Activated T-cell treated with anti-CD3 and anti-CD28 coated beads, Interleukin-2, amount 50 U/mL, for 4 hours (primary cell): Measurements from ENCODE around the gene SEMA3E. TPM values are rescaled to one million over a fixed set of nuclear protein-coding genes. Genes with fewer than 3 reads are reported as not detected.
"Not testable (repeated sequence)": the region's sequence is repeated elsewhere in the genome, so short reads cannot be mapped to it uniquely, and the experiment has no call there.

Experiments
- ATAC-seq, 2 donors: fragments of 200-7000 bp; cut with Tn5 transposase; one replicate each; pipeline ENCODE4 v1.10.0; 2021
- DNase-seq: peaks from one replicate; pipeline ENCODE4 v3.0.0-alpha.2; 2020
- H3K27me3 Mint-ChIP-seq: one replicate; pipeline ENCODE4 v1.8.0; 2021; ENCODE audit warnings: low read depth, mixed read lengths
- H3K36me3 Mint-ChIP-seq: one replicate; pipeline ENCODE4 v1.8.0; 2022; ENCODE audit warnings: mixed read lengths; ENCODE audit not compliant: insufficient read depth
- H3K4me1 Mint-ChIP-seq: one replicate; pipeline ENCODE4 v1.8.0; 2021; ENCODE audit warnings: low read depth, mixed read lengths
- H3K4me3 Mint-ChIP-seq: one replicate; pipeline ENCODE4 v1.8.0; 2021; ENCODE audit warnings: mild to moderate bottlenecking, moderate library complexity, mixed read lengths
- H3K9me3 Mint-ChIP-seq: one replicate; pipeline ENCODE4 v1.8.0; 2021; ENCODE audit warnings: mixed read lengths
- total RNA-seq, 3 donors: library from RNA; stranded (reverse); gene quantifications; one replicate each; pipeline ENCODE4 v1.2.1, GENCODE V29; 2021

SEMA3E gene
- total RNA-seq = not detected

- Mint-ChIP-seq H3K4me3 (no peak within 1 kb of the TSS), H3K36me3 (no peaks in the 10 kb centered on the region), H3K9me3 (peaks cover 4% of the 10 kb centered on the region), H3K4me1 (no peaks in the 10 kb centered on the region), H3K27me3 (peaks cover 4% of the 10 kb centered on the region)
- no peak for ATAC-seq
- DNase-seq = no peak
Measured at GRCh38 chr7:83648464-83649241, at the start of gene SEMA3E. SEMA3E (minus strand) TSS chr7:83649139.

GRCh38 chr7:83697804-83698530, 49.0 kb upstream of the SEMA3E start:
- DNase-seq (no peak), ATAC-seq (no peak)
- Mint-ChIP-seq H3K27me3 (no peaks in the 10 kb centered on the region), H3K4me3 (no peak overlapping the region), H3K36me3 (no peaks in the 10 kb centered on the region), H3K4me1 (no peaks in the 10 kb centered on the region), H3K9me3 (peaks cover 10% of the 10 kb centered on the region)

- no peaks in the 10 kb centered on the region for H3K36me3 Mint-ChIP-seq
- ATAC-seq (no peak), DNase-seq (no peak)
- H3K27me3 Mint-ChIP-seq = no peaks in the 10 kb centered on the region
- no peak overlapping the region for H3K4me3 Mint-ChIP-seq
- peaks cover 13% of the 10 kb centered on the region for H3K9me3 Mint-ChIP-seq
- H3K4me1 Mint-ChIP-seq = no peaks in the 10 kb centered on the region
Measured at GRCh38 chr7:83696101-83696500, 47.2 kb upstream of the SEMA3E start.

GRCh38 chr7:83695128-83695960, 46.4 kb upstream of the SEMA3E start:
- no peak overlapping the region for H3K4me3 Mint-ChIP-seq
- peaks cover 2% of the 10 kb centered on the region for H3K27me3 Mint-ChIP-seq
- H3K9me3 Mint-ChIP-seq = peaks cover 17% of the 10 kb centered on the region
- H3K36me3 Mint-ChIP-seq = no peaks in the 10 kb centered on the region
- no peaks in the 10 kb centered on the region for H3K4me1 Mint-ChIP-seq
- ATAC-seq (no peak), DNase-seq (no peak)

GRCh38 chr7:83693256-83693655, 44.3 kb upstream of the SEMA3E start:
- Mint-ChIP-seq H3K27me3 (peaks cover 2% of the 10 kb centered on the region), H3K4me3 (no peak overlapping the region), H3K36me3 (no peaks in the 10 kb centered on the region), H3K9me3 (peaks cover 17% of the 10 kb centered on the region), H3K4me1 (no peaks in the 10 kb centered on the region)
- no peak for DNase-seq
- ATAC-seq = no peak

GRCh38 chr7:83691095-83691494, 42.2 kb upstream of the SEMA3E start:
- no peaks in the 10 kb centered on the region for H3K4me1 Mint-ChIP-seq
- DNase-seq (no peak), ATAC-seq (no peak)
- H3K9me3 Mint-ChIP-seq = peaks cover 11% of the 10 kb centered on the region
- H3K27me3 Mint-ChIP-seq = peaks cover 2% of the 10 kb centered on the region
- H3K4me3 Mint-ChIP-seq = no peak overlapping the region
- H3K36me3 Mint-ChIP-seq = no peaks in the 10 kb centered on the region

- no peak for ATAC-seq
- no peak overlapping the region for H3K4me3 Mint-ChIP-seq
Measured at GRCh38 chr7:83689855-83690254, 40.9 kb upstream of the SEMA3E start.

GRCh38 chr7:83686416-83686815, 37.5 kb upstream of the SEMA3E start:
- no peaks in the 10 kb centered on the region for H3K36me3 Mint-ChIP-seq
- no peak overlapping the region for H3K4me3 Mint-ChIP-seq
- H3K27me3 Mint-ChIP-seq = peaks cover 2% of the 10 kb centered on the region
- ATAC-seq (no peak), DNase-seq (no peak)
- H3K4me1 Mint-ChIP-seq = no peaks in the 10 kb centered on the region
- H3K9me3 Mint-ChIP-seq = peaks cover 10% of the 10 kb centered on the region

More at GRCh38 chr7:83689855-83690254, 40.9 kb upstream of the SEMA3E start:
- H3K9me3 Mint-ChIP-seq = peaks cover 13% of the 10 kb centered on the region
- peaks cover 2% of the 10 kb centered on the region for H3K27me3 Mint-ChIP-seq
- H3K36me3 Mint-ChIP-seq = no peaks in the 10 kb centered on the region
- no peak for DNase-seq
- no peaks in the 10 kb centered on the region for H3K4me1 Mint-ChIP-seq

- H3K4me1 Mint-ChIP-seq = no peaks in the 10 kb centered on the region
- H3K36me3 Mint-ChIP-seq = no peaks in the 10 kb centered on the region
- ATAC-seq (no peak), DNase-seq (no peak)
- no peak overlapping the region for H3K4me3 Mint-ChIP-seq
- H3K9me3 Mint-ChIP-seq = peaks cover 4% of the 10 kb centered on the region
- H3K27me3 Mint-ChIP-seq = no peaks in the 10 kb centered on the region
Measured at GRCh38 chr7:83684928-83685327, 36.0 kb upstream of the SEMA3E start.

- no peak for DNase-seq
- H3K9me3 Mint-ChIP-seq = peaks cover 4% of the 10 kb centered on the region
- H3K36me3 Mint-ChIP-seq = no peaks in the 10 kb centered on the region
- no peak overlapping the region for H3K4me3 Mint-ChIP-seq
- H3K27me3 Mint-ChIP-seq = no peaks in the 10 kb centered on the region
- no peak for ATAC-seq
- no peaks in the 10 kb centered on the region for H3K4me1 Mint-ChIP-seq
Measured at GRCh38 chr7:83681200-83681778, 32.4 kb upstream of the SEMA3E start.

GRCh38 chr7:83677180-83677866, 28.4 kb upstream of the SEMA3E start:
- DNase-seq (no peak), ATAC-seq (no peak)
- H3K27me3 Mint-ChIP-seq = no peaks in the 10 kb centered on the region
- no peaks in the 10 kb centered on the region for H3K36me3 Mint-ChIP-seq
- H3K9me3 Mint-ChIP-seq = peaks cover 3% of the 10 kb centered on the region
- no peak overlapping the region for H3K4me3 Mint-ChIP-seq
- no peaks in the 10 kb centered on the region for H3K4me1 Mint-ChIP-seq

GRCh38 chr7:83673291-83673690, 24.4 kb upstream of the SEMA3E start:
- not testable (repeated sequence) for H3K4me1 Mint-ChIP-seq, H3K9me3 Mint-ChIP-seq, H3K36me3 Mint-ChIP-seq, H3K27me3 Mint-ChIP-seq, H3K4me3 Mint-ChIP-seq, DNase-seq, ATAC-seq

- Mint-ChIP-seq H3K4me1 (no peaks in the 10 kb centered on the region), H3K27me3 (no peaks in the 10 kb centered on the region), H3K4me3 (no peak overlapping the region), H3K9me3 (peaks cover 3% of the 10 kb centered on the region), H3K36me3 (no peaks in the 10 kb centered on the region)
- DNase-seq (no peak), ATAC-seq (no peak)
Measured at GRCh38 chr7:83672157-83672556, 23.2 kb upstream of the SEMA3E start.

GRCh38 chr7:83663131-83663530, 14.2 kb upstream of the SEMA3E start:
- H3K4me3 Mint-ChIP-seq = no peak overlapping the region
- H3K27me3 Mint-ChIP-seq = no peaks in the 10 kb centered on the region
- ATAC-seq (no peak), DNase-seq (no peak)
- peaks cover 19% of the 10 kb centered on the region for H3K9me3 Mint-ChIP-seq
- H3K36me3 Mint-ChIP-seq = no peaks in the 10 kb centered on the region
- no peaks in the 10 kb centered on the region for H3K4me1 Mint-ChIP-seq
